ENCODE data around the gene MCTP1. TPM values are rescaled to one million over a fixed set of nuclear protein-coding genes. Genes with fewer than 3 reads are reported as not detected.

The MCTP1 gene
- total and polyA plus RNA-seq, 9 of the 15 experiments (the other 6 are each of a cell fraction or from before 2014, with no cell fraction given), result 0.04 to 0.93 (median 0.06) TPM; not detected in 4

DNA sequence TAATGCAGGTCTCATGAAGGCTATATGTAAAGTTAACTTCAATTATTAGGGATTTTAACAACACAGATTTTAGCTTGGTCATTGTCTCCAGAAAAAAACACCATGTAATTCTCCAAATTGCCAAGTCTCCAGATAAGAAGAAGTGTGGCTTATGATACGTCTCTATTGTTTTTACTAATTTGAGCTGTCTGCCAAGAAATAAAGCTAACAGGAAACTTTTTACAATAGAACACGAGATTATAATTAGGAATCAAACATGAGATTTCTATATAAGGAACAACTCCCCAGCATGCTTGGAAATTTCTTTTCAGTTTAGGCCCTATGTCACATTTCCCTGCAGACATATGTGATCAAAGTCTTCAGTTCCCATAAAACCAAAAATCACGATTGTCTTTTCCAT, 142.7 kb downstream of the MCTP1 start:
- no peaks in the 10 kb centered on the region for H3K4me1 ChIP-seq (replicated peaks in 1 of 2; ENCODE audit: control insufficient read depth in 2 of 2, insufficient read depth in 2 of 2, low read length in 2 of 2)
- no peak overlapping the region for H3K4me3 ChIP-seq
- ATAC-seq (no peak), FAIRE-seq (no peak), DNase-seq (ENCODE audit: extremely low read depth in 1 of 4, low spot score in 3 of 4) (no peak)
- intact Hi-C loops (cut with micrococcal nuclease), result no loop called here
- no peaks in the 10 kb centered on the region for H3K27me3 ChIP-seq (ENCODE audit: control insufficient read depth in 2 of 2, insufficient read depth in 2 of 2, low read length in 2 of 2)
- H4K20me1 ChIP-seq (replicated peaks; ENCODE audit: control insufficient read depth, insufficient read depth, low read length), result no peaks in the 10 kb centered on the region
- H3K9me1 ChIP-seq (ENCODE audit: control insufficient read depth, insufficient read depth, low read length), result no peaks in the 10 kb centered on the region
- no peak overlapping the region for H3K9ac ChIP-seq (ENCODE audit: insufficient read depth in 1 of 2, low read depth in 2 of 2, low read length in 2 of 2)
- H2AFZ ChIP-seq (ENCODE audit: low read depth, low read length), result no peak overlapping the region
- no peaks in the 10 kb centered on the region for H3K36me3 ChIP-seq (ENCODE audit: control insufficient read depth, insufficient read depth, low read length)
- CTCF ChIA-PET (ENCODE audit: low intra/inter-chr PET ratio), result no interaction called here
- no peaks in the 10 kb centered on the region for H3K79me2 ChIP-seq (ENCODE audit: control insufficient read depth, insufficient read depth, low read length)
- no peaks in the 10 kb centered on the region for H3K9me3 ChIP-seq (replicated peaks; ENCODE audit: control insufficient read depth, insufficient read depth, low read depth, low read length)
- no peak overlapping the region for H3K27ac ChIP-seq (ENCODE audit: extremely low read depth, low read depth, low read length)
- 0% methylated on average over 3 of the region's 3 CpGs for WGBS (ENCODE audit: insufficient coverage, low coverage, missing lambda C conversion rate)
- POLR2A ChIA-PET, result interaction anchor here (0.9 kb wide), 1 partner anchor 9 kb away, joined by 3 read pairs; no protein-coding TSS in a partner anchor
- in situ Hi-C loops (cut with MboI), result no loop called here
- TF ChIP-seq ZNF707 (CRISPR knock-in tag; conservative IDR thresholded peaks at IDR 0.05), result no peak
- no peak for TF ChIP-seq PRPF4 (IDR thresholded peaks at IDR 0.05; ENCODE audit: insufficient read depth, low read depth, low read length, poor library complexity, severe bottlenecking)
- TF ChIP-seq KLF16 (IDR thresholded peaks at IDR 0.05), result no peak
- no peak for TF ChIP-seq MCM7 (IDR thresholded peaks at IDR 0.05)
- TF ChIP-seq, protein P1, sequence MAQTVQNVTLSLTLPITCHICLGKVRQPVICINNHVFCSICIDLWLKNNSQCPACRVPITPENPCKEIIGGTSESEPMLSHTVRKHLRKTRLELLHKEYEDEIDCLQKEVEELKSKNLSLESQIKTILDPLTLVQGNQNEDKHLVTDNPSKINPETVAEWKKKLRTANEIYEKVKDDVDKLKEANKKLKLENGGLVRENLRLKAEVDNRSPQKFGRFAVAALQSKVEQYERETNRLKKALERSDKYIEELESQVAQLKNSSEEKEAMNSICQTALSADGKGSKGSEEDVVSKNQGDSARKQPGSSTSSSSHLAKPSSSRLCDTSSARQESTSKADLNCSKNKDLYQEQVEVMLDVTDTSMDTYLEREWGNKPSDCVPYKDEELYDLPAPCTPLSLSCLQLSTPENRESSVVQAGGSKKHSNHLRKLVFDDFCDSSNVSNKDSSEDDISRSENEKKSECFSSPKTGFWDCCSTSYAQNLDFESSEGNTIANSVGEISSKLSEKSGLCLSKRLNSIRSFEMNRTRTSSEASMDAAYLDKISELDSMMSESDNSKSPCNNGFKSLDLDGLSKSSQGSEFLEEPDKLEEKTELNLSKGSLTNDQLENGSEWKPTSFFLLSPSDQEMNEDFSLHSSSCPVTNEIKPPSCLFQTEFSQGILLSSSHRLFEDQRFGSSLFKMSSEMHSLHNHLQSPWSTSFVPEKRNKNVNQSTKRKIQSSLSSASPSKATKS (CRISPR knock-in tag; IDR thresholded peaks at IDR 0.05), result no peak
- BruUV-seq (replicated peaks), result no TSS peak
- no peak overlapping the region for H3K4me2 ChIP-seq (ENCODE audit: insufficient read depth, low read length)
